Amygdala (tissue), 56 donors: Measurements from ENCODE around the gene HSD11B2.

ENCODE experiments used
- DNase-seq, 56 donors: peaks; one replicate each; lab custom pipeline; 2025; lab: John Stamatoyannopoulos, UW

HSD11B2 gene

DNA sequence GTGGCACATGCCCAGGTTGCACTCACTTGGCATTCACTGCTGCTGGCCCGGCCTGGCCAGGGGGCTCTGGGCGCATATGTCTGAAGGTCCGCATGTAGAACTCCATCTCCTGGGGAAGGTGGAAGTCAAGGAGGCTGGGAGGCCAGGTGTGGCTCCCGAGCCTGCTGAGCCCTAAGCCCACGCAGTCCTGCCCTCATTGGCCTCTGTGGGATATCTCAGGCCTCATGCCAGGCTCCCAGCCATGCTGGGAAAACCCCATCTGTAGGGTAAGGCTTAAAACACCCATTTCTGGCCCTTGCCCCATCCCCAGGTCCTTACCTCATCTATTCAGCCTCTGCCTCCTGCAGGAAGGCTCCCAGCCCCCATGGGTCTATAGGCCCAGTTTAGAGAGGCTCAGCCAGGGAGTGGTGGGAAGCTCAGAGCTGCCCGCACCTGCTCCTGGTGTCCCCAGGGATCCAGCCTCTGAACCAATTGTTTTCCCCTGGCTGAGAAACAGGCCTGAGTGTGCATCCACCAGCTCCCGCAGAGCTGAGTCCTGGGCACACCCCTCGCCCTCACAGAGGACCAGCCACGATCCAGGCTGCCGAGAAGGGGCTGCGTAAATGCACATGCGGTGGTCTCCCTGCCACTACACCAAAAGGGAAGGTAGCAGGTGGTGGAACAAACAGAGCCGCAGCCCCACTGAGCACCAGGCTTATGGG is 35.3 kb upstream of the HSD11B2 start:
- no peak for DNase-seq

DNA sequence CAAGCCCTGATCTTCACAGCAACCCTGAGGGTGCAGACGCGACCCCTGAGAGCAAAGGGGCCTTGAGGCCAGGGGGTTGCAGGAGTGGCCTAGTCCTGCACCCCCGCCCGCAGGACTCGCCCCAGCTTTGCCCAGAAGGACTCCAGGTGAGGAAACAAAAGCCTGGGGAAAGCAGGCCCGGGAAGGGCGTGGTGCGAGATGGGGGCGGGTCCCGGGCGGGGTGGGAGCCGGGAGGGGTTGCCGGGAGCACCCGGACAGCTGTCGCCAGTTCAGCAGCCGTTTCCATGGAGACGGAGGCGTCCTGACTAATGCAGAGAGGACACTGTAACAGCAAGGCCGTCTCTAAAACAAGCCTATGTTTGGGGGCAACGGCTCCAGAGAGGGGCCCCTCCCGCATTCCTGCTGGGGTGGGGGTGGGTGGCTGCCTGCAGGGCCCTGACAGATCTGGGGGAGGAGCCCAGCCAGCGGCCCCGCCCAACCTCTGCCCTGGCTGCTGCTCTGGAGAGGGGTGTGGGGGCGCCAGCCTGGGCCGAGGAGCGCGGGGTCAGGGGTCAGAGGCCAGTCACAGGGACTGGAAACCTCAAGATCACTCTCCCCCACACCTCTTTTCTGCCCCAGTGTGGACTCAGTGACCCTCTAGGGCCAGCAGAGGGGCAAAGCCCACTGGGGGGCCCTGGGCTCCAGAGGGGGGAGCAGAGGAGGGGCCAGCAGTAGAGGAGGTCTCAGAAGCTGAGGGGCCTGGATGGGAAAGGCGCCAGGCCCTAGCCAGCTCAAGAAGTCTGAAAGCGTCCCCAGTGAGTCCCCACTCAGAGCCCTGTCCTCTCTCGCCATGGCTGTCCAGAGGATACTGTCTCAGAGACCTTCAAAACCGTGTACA is 34.5 kb upstream of the HSD11B2 start:
- DNase-seq: peak in 32 of 56 donors; percentile 16 to 80 (median 40)

GRCh38 chr16:67397036-67397801 is 33.7 kb upstream of the HSD11B2 start:
- DNase-seq: no peak

GRCh38 chr16:67397812-67398545 is 32.9 kb upstream of the HSD11B2 start:
- peak in 4 of 56 donors; percentile 13 to 24 (median 17) for DNase-seq

GRCh38 chr16:67398546-67399217 is 32.2 kb upstream of the HSD11B2 start:
- DNase-seq: no peak

DNA sequence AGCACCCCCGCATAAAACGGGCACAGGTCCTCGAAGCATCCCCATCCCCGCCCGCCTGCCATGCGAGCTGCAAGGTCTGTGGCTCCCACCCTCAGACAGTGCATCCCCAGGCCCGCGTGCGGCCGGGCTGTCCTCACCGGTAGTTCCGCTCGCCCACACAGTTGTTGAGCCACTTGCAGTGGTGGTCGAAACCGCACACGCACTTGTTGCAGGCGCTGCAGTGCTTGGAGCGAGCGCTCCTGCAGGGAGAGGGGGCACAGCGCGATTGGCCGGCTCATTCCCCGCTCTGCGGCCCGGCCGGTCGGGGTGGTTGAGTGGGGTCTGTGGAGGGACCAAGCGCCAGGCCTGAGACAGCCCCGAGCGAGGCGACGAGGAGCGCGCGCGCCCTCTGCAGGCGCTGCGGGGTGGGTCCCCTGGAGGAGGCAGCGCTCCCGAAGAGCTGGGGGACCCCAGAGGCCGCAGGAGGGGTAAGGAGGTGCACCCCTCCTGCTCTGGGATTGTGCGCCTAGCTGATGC is 31.6 kb upstream of the HSD11B2 start:
- DNase-seq: peak in 24 of 56 donors; percentile 18 to 72 (median 39)

DNA sequence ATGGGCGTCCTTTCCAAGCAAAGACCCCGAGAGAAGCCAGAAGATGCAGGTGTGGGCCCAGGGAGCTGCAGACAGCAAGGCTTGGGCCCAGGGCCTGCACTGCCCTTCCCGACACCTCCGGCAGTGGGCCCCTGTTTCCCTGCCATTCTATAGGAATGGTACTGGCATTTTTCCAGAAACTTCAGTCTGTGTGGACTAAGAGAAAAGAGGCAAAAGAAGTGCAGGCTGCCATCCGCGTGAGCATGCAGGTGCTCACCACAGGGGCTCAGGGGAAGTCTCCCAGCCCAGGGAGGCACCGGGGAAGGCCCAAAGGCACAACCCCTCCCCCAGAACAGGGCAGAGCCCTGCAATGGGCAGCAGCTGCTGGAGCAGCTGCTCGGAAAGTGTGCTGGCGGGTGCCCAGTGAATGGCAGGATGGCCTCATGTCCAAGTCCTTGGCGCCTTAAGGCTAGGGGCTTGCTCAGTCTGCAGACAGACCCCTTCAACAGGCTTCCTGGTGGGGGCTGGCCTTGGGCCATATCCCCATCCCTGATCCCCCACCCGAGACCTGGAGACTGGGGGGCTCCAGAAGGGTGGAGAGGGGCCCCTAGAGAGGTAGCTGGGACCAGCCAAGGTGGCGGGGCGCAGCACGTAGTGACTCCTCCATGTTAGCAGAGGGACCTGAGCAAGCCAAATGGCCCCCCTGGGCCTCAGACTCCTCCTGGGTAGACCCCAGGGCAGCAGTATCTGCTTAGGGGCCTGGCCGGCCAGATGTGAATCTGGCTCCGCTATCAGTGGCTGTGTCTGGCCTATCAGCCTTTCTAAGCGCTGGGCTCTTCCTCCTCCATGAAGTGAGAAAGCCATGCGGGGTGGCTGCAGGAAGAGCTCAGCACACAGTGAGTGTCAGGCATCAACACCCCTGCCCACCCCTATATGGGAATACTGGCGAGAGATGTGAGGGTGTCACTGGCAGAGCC is 30.9 kb upstream of the HSD11B2 start:
- no peak for DNase-seq

- no peak for DNase-seq
Measured at GRCh38 chr16:67400901-67401300, 30.0 kb upstream of the HSD11B2 start.

- DNase-seq: no peak
Measured at GRCh38 chr16:67403976-67404555, 26.9 kb upstream of the HSD11B2 start.

DNA sequence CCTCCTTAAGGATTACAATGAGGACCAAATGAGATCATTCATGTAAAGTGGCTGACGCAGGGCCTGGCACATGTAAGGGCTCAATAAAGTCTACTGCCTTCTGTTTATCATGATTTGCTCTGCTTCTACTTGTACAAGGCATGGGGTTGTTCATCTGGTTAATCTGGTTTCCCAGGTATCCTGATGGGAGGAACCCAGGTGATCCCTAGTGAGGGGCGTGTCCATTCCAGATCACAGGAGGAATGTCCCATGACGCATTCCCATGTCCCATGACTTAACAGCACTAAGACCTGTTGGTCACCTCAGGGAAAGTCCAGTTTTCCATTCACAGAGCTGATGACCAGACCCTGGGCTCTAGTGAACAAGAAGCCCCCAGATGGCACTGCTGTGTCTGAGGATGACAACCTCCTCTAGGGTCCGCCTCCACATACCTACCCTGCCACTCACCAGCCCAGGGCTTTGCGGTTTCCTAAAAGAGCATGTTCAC is 26.1 kb upstream of the HSD11B2 start:
- DNase-seq: no peak

DNA sequence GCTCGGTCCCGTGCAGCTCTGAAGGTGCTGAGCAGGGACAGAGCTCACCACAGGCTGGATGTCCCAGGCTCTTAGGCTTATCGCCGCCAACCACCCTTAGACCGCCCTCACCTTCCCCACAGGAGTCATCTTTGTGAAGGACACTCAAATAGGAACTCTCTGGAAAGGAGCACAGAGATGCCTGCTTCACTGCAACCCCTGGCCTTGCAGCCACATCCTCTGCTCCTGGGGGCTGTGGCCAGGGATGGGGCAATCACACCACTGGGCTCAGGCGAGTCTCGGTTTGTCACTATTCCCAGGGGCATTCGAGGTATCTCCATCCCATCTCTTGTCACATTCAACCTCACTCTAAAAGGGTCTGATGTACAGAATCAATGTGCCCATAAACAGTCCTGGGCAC is 25.6 kb upstream of the HSD11B2 start:
- no peak for DNase-seq

DNA sequence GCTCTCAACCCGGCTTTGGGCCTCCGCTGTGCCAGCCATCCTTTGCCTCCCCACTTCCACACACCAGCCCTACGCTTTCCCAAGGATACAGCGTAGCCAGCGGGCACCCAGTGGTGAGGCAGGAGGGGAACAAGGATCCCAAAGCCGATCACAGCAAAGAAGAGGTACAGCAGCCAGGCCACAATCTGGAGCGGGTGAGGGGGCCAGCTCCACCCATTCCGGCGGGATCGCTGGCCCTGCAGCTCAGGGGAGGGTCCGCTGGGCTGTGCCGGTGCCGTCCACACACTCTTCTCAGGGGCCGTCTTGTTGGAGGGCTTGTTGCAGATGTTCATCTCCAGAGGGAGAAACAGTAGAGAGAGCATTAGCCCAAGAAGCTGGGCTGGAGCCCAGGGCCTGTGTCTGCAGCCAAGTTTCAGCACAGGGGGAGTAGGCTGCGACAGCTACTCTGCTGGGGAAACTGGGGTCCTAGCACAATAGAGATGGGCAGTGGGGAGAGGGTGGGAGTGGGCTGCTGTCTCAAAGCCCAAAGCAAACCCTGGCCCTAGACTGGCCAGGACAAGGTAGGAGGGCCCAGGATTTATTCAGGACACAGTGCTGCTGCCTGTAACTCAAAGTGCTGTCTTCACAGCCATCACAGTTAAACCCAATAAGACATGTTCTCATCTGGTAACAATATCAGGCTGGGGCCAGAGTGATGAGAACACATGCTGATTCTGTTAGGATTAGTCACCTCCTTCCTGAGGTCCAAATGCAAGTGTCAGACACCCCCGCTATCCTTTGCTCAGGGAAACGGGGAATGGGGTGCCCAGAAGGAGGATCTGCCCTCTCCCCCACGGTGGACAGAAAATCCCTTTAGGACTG is 24.6 kb upstream of the HSD11B2 start:
- peak in 8 of 56 donors; percentile 15 to 37 (median 19) for DNase-seq

- DNase-seq: no peak
Measured at GRCh38 chr16:67407176-67407787, 23.6 kb upstream of the HSD11B2 start.

DNA sequence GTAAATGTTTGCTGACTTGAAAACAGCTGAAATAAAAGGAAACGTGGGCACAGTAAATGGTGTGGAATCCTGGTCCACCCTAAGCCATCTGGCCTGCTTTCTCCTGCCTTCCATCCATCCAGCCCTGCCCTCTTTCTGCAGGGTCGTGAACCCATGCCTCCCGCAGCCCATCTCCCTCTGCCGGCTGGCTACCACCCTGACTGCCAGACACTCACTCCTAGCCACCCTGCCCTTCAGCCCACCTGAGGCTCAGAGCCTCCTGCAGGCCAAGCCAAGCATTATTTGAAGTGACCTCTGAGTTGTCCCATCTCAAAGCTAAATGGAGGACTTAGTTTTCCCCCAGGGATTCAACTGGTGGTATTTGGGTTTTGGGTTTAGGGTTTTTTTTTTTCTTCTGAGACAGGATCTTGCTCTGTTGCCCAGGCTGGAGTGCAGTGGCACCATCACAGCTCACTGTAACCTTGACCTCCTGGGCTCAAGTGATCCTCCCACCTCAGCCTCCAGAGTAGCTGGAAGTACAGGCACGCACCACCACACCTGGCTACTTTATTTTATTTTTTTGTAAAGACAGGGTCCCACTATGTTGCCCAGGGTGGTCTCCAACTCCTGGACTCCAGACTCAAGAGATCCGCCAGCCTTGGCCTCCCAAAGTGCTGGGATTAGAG is 23.0 kb upstream of the HSD11B2 start:
- DNase-seq: no peak

DNA sequence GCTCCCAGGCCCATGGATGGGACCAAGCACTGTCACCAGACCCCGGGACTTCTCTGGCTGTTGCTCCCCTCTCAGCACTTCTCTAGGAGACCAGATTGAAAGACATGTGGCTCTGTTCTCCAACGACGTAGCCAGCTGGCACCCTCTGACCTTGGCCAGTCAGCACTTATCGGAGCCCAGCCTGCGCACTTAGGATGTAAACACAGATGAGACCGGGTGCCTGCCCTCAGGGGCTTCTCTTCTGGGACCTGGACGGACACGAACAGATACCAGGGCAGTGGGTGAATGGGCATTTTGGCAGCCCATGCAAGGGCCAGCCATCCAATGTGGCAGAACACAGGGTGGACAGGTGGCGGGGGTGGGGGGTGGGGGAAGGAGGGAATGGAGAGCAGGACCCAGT is 21.3 kb upstream of the HSD11B2 start:
- no peak for DNase-seq

GRCh38 chr16:67411339-67411738 is 19.6 kb upstream of the HSD11B2 start:
- DNase-seq: no peak
